Dendritic cell treated with granulocyte-macrophage colony-stimulating factor and Interleukin-4, amounts not matched to agents 40 ng/mL and 50 ng/mL, for 4 days (primary cell): ENCODE data around the gene EMP2.
A peak's percentile ranks its signal among the peaks of the same experiment; 100 is the strongest.
"Not testable (repeated sequence)": the region's sequence is repeated elsewhere in the genome, so short reads cannot be mapped to it uniquely, and the experiment has no call there.

Experiments used
- H3K27ac Mint-ChIP-seq: one replicate; pipeline ENCODE4 v1.8.0; 2022; ENCODE audit warnings: mild to moderate bottlenecking, mixed read lengths
- H3K27me3 Mint-ChIP-seq: one replicate; pipeline ENCODE4 v1.8.0; 2022; ENCODE audit warnings: mild to moderate bottlenecking, mixed read lengths
- H3K36me3 Mint-ChIP-seq: one replicate; pipeline ENCODE4 v1.8.0; 2022; ENCODE audit warnings: low read depth, mixed read lengths
- H3K4me1 Mint-ChIP-seq: one replicate; pipeline ENCODE4 v1.8.0; 2022; ENCODE audit warnings: low read depth, mixed read lengths
- H3K4me3 Mint-ChIP-seq: one replicate; pipeline ENCODE4 v1.8.0; 2022; ENCODE audit warnings: mild to moderate bottlenecking, moderate library complexity, mixed read lengths
- H3K9me3 Mint-ChIP-seq: one replicate; pipeline ENCODE4 v1.8.0; 2022; ENCODE audit warnings: mixed read lengths
- intact Hi-C: fragments of 100-400 bp; cut with micrococcal nuclease; formaldehyde crosslinking; loops from one replicate; pipeline ENCODE4 v1.15.0; 2022

The EMP2 gene, protein sequence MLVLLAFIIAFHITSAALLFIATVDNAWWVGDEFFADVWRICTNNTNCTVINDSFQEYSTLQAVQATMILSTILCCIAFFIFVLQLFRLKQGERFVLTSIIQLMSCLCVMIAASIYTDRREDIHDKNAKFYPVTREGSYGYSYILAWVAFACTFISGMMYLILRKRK

DNA sequence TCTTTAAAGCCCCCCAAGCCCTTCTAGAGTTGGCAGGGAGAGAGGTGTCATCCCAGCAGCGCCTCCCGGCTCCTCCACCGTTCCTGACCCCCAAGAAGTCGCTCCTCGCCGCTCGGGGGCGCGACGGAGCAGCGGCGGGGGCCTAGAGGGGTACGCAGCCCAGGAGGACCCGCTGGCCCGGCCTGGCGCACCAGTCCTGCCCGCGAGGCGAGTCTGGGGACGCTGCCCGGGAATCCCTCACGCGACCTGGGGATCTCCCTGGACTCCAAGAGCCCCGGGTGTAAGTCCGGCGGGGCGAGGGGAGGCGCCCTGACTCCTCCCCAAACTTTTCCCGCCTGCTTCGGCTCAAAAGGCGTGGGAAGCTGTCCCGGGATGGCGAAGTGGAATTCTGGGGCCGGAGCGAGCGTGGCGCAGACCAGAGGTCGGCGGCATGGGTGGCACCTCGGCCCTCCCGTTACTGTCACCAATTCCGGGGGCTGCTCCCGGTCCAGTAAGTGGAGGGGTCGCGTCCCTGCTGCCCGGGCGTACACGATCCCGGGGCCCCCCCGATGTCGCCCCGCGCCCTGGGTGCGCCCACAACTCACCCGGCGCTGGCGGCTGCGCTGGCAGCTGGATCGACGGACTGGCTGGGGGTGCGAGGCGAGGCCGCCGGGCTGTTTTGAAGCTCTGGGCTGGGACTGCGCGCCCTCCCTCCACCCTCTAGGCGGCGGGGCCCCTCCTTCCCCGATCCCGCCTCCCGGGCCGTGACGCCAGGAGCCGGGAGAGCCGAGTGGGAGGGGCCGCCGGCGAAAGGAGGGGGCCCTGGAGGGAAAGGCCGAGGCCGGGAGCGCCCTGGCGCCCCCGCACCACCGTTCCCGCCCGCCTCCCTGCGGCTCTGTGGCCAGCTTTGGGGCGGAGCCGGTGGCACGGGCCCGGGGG is at the start of gene EMP2:
TSS of gene EMP2 (minus strand) at position 634 of the 918 bp plus-strand sequence. CDS start 32,981 bp downstream, outside the sequence.
- no peak within 1 kb of the TSS for H3K27ac Mint-ChIP-seq
- no peaks in the 10 kb centered on the region for H3K9me3 Mint-ChIP-seq
- H3K4me1 Mint-ChIP-seq: peaks cover 9% of the 10 kb centered on the region
- H3K36me3 Mint-ChIP-seq: no peaks in the 10 kb centered on the region
- peaks cover 72% of the 10 kb centered on the region for H3K27me3 Mint-ChIP-seq
- intact Hi-C loops: no loop called here
- peak within 1 kb of the TSS; percentile 52 for H3K4me3 Mint-ChIP-seq

DNA sequence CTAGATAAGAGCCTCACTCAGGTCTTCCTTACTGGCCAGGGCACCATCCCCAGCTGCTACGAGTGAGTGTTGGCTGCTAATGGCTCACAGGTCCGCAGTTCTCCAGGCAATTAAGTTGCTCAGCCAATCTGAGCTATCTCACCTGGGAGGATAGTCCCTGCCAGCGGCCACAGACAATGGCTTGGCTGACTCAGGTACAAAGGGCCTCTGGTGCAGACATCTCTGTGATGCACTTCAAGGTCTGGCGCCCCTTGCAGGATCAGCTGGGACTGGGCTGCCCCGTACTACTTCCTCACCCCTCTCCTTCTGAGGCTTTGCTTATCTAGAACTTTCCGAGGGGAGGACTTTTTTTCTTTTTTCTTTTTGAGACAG is 49.2 kb upstream of the EMP2 start:
- peaks cover 50% of the 10 kb centered on the region for H3K4me1 Mint-ChIP-seq
- H3K4me3 Mint-ChIP-seq: no peak overlapping the region
- H3K27ac Mint-ChIP-seq: no peak overlapping the region
- intact Hi-C loops: no loop called here
- no peaks in the 10 kb centered on the region for H3K36me3 Mint-ChIP-seq
- H3K27me3 Mint-ChIP-seq: peaks cover 2% of the 10 kb centered on the region
- peaks cover 3% of the 10 kb centered on the region for H3K9me3 Mint-ChIP-seq

DNA sequence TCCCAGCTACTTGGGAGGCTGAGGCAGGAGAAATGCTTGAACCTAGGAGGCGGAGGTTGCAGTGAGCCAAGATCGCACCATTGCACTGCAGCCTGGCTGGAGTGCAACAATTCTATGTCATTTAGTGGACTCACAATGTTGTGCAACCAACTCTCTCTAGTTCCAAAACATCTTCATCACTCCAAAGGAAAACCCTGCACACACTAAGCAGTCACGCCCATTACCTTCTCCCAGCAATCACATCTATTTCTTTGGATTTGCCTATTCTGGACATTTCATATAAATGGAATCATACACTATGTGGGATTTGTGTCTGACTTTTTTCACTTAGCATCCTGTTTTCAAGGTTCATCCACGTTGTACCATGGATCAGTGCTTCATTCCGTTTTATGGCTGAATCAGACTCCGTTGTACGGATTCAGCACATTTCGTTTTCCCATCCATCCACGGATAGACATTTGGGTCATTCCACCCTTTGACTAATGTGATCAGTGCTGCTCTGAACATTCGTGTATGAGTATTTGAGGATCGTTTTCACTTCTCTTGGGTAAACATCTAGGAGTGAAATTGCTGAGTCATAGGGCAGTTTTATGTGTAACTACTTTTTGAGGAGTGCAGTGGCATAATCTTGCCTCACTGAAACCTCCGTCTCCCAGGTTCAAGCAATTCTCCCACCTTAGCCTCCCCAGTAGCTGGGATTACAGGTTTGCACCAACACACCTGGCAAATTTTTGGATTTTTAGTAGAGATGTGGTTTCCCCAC is 45.4 kb upstream of the EMP2 start:
- Mint-ChIP-seq H3K4me3 (no peak overlapping the region), H3K4me1 (peaks cover 41% of the 10 kb centered on the region), H3K9me3 (no peaks in the 10 kb centered on the region), H3K27me3 (peaks cover 2% of the 10 kb centered on the region), H3K27ac (no peak overlapping the region), H3K36me3 (no peaks in the 10 kb centered on the region)
- intact Hi-C loops: no loop called here

DNA sequence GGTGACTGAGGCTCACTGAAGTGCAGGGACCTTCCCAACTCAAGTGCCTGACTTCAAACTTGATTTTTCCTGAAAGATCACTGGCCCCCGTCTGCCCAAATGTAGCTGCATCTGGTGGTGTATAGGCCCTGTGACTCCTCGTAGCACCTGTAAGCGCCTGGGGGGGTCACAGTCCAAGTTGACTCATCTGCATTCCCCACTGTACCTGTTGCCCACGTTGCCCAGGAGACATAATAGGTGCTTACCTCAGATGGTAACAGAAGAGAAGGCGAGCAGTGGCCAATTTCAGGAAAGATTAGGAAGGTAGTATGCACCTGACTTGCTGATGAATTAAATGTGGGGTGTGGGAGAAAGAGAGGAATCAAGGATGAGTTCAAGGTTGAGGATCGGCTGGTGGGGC is 44.1 kb upstream of the EMP2 start:
- intact Hi-C loops: no loop called here
- Mint-ChIP-seq H3K27me3 (peaks cover 2% of the 10 kb centered on the region), H3K4me1 (peaks cover 50% of the 10 kb centered on the region), H3K27ac (no peak overlapping the region), H3K36me3 (no peaks in the 10 kb centered on the region), H3K9me3 (no peaks in the 10 kb centered on the region), H3K4me3 (no peak overlapping the region)

DNA sequence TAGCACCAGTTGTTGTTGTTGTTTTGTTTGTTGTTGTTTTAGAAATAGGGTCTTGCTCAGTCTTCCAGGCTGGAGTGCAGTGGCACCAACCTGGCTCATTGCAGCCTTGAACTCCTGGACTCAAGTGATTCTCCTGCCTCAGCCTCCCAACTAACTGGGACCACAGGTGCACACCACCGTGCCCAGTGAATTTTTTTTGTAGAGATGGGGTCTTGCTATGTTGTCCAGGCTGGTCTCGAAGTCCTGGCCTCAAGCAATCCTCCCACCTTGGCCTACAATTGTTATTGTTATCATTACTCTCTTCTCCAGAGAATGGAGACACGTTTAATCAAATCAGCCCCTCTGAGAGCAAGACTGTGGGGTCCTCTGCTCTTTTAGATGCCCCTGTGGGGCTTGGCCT is 42.7 kb upstream of the EMP2 start:
- H3K4me3 Mint-ChIP-seq: no peak overlapping the region
- intact Hi-C loops: no loop called here
- no peaks in the 10 kb centered on the region for H3K9me3 Mint-ChIP-seq
- peaks cover 12% of the 10 kb centered on the region for H3K27me3 Mint-ChIP-seq
- peaks cover 51% of the 10 kb centered on the region for H3K4me1 Mint-ChIP-seq
- no peaks in the 10 kb centered on the region for H3K36me3 Mint-ChIP-seq
- no peak overlapping the region for H3K27ac Mint-ChIP-seq

DNA sequence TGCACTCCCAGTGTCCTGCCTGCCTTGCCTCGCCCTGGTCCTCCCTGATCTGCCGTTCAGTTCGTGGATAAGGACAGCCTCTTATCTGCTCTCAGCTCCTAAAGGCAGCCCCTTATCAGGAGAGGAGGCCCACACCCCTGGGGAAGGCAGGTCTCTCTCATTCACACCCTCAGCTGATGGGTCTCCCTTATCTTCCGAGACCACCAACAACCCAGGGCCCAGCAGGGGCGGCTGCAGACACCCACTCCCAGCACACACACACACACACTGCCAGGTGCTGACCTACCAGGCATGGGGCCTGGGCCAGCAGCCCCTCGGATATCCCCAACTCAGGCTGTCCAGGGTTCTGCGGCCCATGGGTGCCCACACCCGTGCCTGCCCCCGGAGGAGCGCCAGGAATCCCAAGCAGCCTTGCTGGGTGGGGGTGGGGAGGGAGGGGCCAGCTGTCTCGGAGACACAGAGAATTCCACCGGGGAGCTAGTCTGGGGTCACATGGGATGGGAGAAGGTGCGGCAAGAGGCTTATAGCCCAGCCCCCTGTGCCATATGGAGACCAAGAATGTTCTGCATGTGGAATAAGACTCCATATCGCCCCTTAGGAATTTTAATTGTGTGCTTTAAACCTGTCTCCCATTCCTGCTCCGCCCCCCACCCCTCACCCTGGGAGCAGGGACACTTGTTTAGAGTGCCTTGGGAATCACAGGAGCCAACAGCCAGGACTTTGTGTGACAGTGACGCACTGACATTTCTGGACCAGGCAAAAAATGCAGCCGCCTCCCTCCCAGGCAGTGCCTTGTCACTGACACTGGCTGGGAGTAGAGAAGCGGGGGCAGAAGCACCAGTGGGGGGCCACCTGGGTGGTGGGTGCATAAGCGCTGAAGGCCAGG is 41.9 kb upstream of the EMP2 start:
- intact Hi-C loops: no loop called here
- no peaks in the 10 kb centered on the region for H3K36me3 Mint-ChIP-seq
- no peak overlapping the region for H3K4me3 Mint-ChIP-seq
- H3K9me3 Mint-ChIP-seq: no peaks in the 10 kb centered on the region
- peaks cover 51% of the 10 kb centered on the region for H3K4me1 Mint-ChIP-seq
- peaks cover 16% of the 10 kb centered on the region for H3K27me3 Mint-ChIP-seq
- H3K27ac Mint-ChIP-seq: no peak overlapping the region

DNA sequence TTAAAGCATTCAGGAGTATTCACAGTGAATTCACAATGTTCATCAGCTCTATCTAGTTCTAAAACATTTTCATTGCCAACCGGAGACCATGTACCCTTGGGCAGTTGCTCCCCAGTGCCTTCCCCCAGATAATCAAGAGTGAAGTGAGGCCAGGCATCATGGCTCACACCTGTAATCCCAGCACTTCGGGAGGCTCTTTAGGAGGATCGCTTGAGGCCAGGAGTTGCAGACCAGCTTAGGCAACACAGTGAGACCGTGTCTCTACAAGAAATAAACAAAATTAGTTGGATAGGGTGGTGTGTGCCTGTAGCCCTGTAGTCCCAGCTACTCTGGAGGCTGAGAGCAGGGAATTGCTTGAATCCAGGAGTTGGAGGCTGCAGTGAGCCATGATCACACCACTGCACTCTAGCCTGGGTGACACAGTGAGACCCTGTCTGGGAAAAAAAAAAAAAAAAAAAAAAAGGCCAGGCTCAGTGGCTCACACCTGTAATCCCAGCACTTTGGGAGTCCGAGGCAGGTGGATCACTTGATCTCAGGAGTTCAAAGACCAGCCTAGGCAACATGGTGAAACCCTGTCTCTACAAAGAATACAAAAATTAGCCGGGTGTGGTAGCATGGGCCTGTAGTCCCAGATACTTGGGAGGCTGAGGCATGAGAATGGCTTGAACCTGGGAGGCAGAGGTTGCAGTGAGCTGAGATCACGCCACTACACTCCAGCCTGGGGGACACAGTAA is 41.0 kb upstream of the EMP2 start:
- H3K9me3 Mint-ChIP-seq, H3K27ac Mint-ChIP-seq, H3K36me3 Mint-ChIP-seq, H3K4me3 Mint-ChIP-seq, intact Hi-C loops: not testable (repeated sequence)
- Mint-ChIP-seq H3K27me3 (peaks cover 18% of the 10 kb centered on the region), H3K4me1 (peaks cover 52% of the 10 kb centered on the region)

DNA sequence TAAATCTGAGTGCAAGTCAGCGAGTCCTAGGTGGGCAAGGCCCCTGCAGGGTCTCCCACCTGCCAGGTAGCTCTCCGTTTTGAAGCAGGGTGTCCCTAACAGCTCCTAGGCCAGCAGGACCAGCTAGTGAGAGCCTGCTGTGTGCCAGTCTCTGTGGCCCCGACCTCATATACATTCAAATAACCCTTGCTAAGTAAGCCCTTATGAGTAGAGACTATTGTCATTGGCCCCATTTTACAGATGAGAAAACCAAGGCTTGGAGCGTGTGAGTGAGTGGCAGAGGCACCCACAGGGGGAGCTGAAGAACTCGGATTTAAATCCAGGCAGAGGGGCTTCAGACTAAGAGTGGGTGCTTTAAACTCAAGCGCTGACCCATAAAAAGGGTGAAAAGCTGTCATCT is 39.7 kb upstream of the EMP2 start:
- Mint-ChIP-seq H3K4me3 (peak overlapping the region; percentile 52), H3K36me3 (no peaks in the 10 kb centered on the region), H3K27me3 (peaks cover 18% of the 10 kb centered on the region), H3K27ac (no peak overlapping the region), H3K9me3 (no peaks in the 10 kb centered on the region), H3K4me1 (peaks cover 43% of the 10 kb centered on the region)
- intact Hi-C loops: no loop called here

DNA sequence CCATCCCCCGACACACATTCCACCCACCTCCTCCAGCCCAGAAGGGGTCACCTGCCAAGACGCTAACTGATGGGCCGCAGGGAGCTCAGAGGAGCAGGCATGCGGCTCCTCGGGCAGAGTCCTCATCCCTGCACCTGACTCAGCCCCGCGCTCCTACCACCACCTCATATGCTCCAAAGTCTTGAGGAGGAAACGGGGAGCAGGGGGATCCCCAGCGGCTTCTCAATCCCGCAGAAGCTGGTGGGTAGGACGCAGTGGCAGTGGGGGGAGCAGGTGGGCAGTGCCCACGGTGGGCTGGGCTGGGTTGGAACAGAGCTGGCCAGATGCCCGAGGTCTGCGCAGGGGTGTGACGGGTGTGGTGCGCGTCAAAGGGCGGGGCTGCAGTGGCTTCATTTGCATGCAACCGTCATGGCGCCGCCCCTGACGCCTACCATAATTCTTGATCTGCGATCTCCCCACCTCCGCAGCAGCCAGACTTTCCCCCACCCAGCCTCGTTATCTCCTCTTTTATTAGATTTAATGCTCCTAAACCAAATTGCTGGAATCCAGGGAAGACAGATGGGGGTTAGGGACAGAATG is 39.0 kb upstream of the EMP2 start:
- peaks cover 18% of the 10 kb centered on the region for H3K27me3 Mint-ChIP-seq
- no peaks in the 10 kb centered on the region for H3K36me3 Mint-ChIP-seq
- H3K9me3 Mint-ChIP-seq: no peaks in the 10 kb centered on the region

DNA sequence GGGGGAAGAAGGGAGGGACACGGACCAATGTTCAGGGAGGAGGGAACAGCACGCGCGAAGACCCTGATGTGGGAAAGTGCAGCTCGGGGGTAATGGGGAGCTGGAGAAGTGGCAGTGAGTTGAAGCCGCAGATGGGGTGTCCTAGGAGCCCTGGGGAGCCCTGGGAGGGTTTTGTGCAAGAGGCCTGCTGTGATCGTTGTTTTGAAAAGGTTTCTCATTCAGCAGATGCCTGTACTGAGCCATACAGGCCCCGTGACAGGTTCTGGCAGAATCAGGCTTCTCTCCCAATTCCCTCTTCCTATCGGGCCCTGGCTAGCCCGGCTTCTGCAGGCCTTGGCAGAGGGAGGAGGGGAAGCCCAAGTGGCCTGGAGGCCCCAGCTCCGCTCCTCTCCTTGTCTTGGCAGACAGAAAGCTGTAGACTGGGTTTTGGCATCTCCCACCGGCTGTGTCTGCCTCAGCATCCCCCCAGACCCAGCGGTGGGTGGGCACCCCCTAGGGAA is 38.4 kb upstream of the EMP2 start:
- Mint-ChIP-seq H3K4me3 (no peak overlapping the region), H3K9me3 (no peaks in the 10 kb centered on the region), H3K27ac (peak overlapping the region; percentile 26), H3K4me1 (peaks cover 41% of the 10 kb centered on the region), H3K36me3 (no peaks in the 10 kb centered on the region), H3K27me3 (peaks cover 18% of the 10 kb centered on the region)
- intact Hi-C loops: loop anchor here (10.0 kb wide), 1 partner anchor 94 kb away; no protein-coding TSS in a partner anchor

More for the DNA sequence above, 39.0 kb upstream of the EMP2 start:
- intact Hi-C loops: loop anchor here (10.0 kb wide), 1 partner anchor 95 kb away; no protein-coding TSS in a partner anchor
- peak overlapping the region; percentile 52 for H3K4me3 Mint-ChIP-seq
- peak overlapping the region; percentile 26 for H3K27ac Mint-ChIP-seq
- peaks cover 39% of the 10 kb centered on the region for H3K4me1 Mint-ChIP-seq

DNA sequence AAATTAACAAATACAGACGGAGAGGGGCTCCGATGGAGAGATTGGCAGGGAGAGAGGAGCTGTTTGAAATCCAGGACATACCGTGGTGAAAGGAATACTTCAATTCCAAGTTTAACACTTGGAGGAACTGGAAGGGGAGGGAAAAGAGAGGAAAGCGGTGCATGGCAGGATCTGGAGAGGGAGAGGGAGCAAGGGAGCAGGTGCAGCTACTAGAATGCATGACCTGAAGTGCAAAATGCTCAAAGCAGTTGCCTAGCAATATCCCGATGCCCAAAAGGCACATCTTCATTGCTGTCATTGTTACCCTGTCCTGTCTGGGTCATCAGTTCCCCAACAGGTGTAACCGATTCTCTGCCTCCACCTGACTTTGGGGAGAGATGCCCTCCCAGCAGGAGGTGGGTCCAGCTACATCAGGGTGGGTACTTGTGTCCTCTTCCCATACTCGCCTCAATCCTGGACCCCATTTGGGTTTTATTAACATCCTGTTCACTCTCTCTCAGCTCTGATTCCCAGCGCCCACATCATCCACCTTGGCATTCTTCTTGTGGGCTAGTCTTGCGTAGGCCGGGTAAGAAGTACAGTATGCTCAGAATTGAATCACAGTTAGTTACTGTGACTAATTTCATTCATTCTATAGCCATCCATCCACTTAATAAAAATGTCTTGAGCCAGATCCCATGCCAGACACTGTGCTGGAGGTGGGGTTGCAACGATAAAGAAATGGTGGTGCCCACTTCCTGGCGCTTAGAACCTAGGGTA is 37.4 kb upstream of the EMP2 start:
- H3K27ac Mint-ChIP-seq: no peak overlapping the region
- H3K4me3 Mint-ChIP-seq: no peak overlapping the region
- H3K36me3 Mint-ChIP-seq: no peaks in the 10 kb centered on the region
- peaks cover 43% of the 10 kb centered on the region for H3K4me1 Mint-ChIP-seq
- no peaks in the 10 kb centered on the region for H3K9me3 Mint-ChIP-seq
- intact Hi-C loops: loop anchor here (10.0 kb wide), 1 partner anchor 93 kb away; no protein-coding TSS in a partner anchor
- H3K27me3 Mint-ChIP-seq: peaks cover 18% of the 10 kb centered on the region
